ENCODE data around the gene GSE1.

Gene GSE1

DNA sequence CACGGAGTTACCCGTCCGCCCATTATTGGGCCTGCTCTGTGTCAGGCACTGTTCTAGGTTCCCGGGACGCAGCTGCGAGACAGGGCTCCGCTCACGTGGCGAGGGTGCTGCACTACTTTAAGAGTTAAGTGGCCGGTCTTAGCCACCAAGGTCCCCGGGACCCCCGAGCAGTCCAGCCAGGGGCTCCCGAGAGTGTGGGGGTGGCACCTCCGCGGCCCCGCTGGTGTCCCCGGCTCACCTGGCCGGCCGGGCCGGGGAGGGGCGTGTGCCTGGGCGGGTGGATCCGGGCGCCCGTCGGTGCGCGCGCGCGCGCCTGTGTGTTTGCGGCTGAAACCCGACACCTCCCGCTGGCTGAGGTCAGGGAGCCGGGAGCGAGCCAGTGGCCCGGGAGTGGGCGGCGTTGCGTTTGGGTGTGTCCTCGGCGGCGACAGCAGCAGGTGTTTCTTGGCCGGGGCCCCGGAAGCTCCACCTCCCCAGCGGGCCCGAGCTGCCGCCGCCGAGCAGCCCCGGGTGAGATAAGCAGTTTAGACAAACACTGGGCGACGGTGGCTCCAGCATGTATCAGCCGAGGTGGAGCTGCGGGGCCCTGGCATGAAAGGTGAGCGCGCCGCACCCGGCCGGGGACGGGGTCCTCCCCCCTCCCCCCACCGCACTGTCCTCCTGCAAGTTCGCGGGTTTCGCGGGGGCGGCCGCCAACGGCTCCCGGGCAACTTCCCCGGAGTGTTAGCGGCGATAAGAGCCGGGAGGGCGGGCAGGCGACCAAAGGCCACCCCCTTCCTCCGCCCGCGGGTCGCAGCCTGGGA lies at the start of gene GSE1:
Gene GSE1, plus strand, starts transcription at position 522 of the 803 bp plus-strand sequence. Its CDS starts 70 bp downstream, at position 592.
- TF ChIP-seq, protein P1, sequence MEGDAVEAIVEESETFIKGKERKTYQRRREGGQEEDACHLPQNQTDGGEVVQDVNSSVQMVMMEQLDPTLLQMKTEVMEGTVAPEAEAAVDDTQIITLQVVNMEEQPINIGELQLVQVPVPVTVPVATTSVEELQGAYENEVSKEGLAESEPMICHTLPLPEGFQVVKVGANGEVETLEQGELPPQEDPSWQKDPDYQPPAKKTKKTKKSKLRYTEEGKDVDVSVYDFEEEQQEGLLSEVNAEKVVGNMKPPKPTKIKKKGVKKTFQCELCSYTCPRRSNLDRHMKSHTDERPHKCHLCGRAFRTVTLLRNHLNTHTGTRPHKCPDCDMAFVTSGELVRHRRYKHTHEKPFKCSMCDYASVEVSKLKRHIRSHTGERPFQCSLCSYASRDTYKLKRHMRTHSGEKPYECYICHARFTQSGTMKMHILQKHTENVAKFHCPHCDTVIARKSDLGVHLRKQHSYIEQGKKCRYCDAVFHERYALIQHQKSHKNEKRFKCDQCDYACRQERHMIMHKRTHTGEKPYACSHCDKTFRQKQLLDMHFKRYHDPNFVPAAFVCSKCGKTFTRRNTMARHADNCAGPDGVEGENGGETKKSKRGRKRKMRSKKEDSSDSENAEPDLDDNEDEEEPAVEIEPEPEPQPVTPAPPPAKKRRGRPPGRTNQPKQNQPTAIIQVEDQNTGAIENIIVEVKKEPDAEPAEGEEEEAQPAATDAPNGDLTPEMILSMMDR (IDR thresholded peaks at IDR 0.05; ENCODE audit: insufficient read depth, low read depth, low read length, missing control alignments), result no peak
- DNase-seq (ENCODE audit: low read depth), result peak; percentile 94
- H3K4me3 ChIP-seq (ENCODE audit: low read depth, low read length), result peak within 1 kb of the TSS; percentile 78

DNA sequence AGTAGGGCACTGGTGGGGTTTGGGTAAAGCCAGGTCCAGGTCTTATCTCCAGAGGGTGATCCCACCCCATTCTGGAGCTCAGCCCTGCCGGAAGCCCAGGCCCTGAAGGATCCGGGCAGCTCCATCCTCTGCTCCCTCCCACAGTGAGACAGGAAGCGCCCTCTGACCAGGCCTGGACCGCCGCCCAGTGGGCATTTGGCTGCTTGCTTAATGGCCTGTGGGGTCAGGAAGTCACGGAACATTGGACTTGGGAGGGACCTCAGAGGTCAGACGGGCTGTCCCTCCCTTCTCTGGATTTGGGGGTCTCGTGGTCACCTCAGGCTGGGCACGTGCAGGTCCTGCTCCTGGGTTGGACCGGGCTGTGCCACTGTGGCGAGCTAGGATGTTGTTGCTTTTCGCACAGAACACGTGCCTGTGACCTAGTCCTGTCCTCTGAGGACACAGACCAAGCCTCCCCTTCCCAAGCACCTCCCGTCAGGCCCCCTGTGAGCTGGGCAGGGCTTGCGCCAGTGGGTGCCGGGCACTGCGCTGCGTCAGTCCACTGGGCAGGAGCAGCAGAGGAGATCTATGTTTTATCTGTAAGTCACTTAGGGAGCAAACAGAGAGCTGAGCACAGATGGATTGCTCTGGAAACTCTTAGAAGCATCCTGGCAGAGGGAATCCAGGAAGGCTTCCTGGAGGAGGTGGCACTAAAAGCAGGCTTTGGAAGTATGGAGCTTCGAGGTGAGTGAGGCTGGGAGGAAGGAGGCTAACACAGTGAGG lies 49.4 kb upstream of the GSE1 start:
- DNase-seq (ENCODE audit: low read depth), result no peak
- TF ChIP-seq, protein P1 (IDR thresholded peaks at IDR 0.05; ENCODE audit: insufficient read depth, low read depth, low read length, missing control alignments), result no peak
- no peak overlapping the region for H3K4me3 ChIP-seq (ENCODE audit: low read depth, low read length)

DNA sequence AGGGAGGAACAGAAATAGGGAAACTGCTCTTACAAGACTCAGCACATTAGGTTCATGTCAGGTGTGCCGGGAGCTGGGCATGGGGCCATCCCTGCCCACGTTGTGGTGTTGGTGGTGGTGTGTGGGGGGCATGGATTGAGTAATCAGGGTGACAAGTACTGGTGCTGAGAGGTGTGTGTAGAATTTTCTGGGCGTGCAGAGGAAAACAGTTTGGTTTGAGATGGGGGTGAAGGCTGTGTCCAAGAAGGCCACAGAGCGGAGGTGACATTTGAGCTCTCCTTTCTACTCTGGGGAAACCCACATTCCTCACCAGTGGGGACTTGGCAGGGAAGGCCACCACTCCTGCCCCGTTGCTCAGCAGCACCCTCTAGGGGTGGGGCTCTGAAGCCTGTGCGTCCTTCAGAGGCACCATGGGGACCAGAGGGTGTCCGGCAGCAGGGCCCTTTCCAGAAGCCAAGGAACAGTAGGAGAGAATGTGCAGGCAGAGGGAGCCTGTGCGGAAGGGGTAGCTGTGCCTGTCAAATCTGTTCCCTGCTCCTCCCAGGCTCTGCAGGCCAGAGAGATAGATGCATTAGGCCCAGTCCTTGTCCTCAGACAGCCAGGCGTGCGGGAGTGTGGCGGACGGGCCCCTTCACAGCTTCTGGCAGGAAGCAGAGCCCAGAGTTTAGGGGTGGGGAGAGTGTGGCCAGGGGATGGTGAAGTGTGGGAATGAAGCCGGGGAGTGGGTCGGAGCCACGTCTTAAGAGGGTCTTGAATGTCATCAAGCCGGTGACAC lies 48.7 kb upstream of the GSE1 start:
- peak; percentile 59 for DNase-seq (ENCODE audit: low read depth)
- H3K4me3 ChIP-seq (ENCODE audit: low read depth, low read length), result no peak overlapping the region
- TF ChIP-seq, protein P1 (IDR thresholded peaks at IDR 0.05; ENCODE audit: insufficient read depth, low read depth, low read length, missing control alignments), result peak; percentile 56

DNA sequence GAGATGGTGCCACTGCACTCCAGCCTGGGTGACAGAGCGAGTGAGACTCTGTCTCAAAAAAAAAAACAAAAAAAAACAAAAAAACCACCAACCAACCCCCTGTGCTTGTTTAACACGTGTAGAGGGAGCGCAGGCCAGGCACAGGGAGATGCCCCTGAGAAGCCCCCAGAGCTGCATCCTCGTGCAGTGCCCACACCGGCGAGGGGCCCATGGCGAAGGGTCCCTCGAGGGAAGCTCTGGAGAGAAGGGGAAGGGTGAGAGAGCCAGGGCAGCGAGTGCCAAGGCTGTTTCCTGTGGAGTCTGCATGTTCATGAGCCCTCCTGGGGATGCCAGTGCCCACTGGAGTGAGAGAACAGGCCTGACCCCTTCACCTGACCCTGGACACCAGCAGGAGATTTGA lies 47.8 kb upstream of the GSE1 start:
- TF ChIP-seq, protein P1 (IDR thresholded peaks at IDR 0.05; ENCODE audit: insufficient read depth, low read depth, low read length, missing control alignments), result no peak
- H3K4me3 ChIP-seq (ENCODE audit: low read depth, low read length), result no peak overlapping the region
- no peak for DNase-seq (ENCODE audit: low read depth)

DNA sequence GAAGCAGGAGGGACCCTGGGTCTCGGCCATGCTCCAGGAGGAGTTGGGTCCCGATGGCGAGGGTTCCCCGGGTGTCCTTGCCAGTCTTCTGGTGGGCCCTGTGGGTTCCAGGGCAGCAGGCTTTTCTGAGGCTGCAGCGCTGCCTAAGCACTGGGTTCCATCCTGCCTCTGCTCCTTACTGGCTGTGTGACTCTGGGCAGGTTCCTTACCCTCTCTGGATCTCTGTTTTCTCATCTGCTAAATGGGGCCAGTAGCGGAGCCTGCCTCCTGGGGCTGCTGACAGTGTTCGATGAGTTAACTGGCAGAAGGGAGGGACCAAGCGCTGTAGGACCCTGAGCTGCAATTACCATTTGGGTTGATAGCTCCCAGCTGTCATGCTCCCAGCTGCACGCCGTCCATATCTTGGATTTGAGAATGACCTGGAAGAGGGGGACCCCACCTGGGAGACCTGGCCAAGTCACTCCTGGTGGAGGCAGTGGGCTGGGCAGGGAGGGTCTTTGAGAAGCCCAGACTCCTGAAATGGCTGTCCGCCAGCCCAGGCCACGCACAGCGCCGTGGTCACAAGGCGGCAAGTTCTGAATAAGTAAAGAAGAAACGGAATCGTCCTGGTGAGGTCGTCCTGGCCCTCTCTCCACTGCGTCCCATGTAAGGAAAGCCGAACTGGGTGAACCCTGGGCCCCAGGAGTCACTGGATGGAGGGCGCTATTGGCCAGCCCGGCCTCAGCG lies 47.2 kb upstream of the GSE1 start:
- DNase-seq (ENCODE audit: low read depth), result no peak
- no peak overlapping the region for H3K4me3 ChIP-seq (ENCODE audit: low read depth, low read length)
- TF ChIP-seq, protein P1 (IDR thresholded peaks at IDR 0.05; ENCODE audit: insufficient read depth, low read depth, low read length, missing control alignments), result no peak

DNA sequence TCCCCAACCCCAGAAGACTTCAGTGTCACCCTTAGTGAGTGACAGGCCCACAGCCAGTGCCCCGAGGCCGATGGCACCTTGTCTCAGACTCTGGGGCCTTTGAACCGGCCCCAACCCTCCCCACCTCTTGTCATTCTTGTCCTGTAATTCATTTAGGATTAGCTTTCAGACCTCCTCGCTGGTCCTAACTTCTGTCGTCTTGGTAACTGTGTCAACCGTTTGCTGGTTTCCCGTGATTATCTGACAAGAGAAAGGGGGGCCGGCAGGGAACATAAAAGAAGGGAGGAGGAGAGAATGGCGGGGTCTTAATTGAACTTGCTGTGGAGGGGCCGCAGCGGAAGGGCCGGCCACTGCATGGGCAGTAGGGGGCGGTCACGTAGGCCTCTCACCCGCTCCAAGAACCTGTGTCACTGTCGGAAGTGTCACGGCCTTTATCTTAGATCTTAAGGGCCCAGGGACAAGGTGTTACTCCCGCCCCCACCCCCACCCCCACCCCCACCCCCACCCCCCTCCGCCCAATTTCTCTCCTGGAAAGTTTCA lies 46.5 kb upstream of the GSE1 start:
- H3K4me3 ChIP-seq (ENCODE audit: low read depth, low read length), result no peak overlapping the region
- TF ChIP-seq, protein P1 (IDR thresholded peaks at IDR 0.05; ENCODE audit: insufficient read depth, low read depth, low read length, missing control alignments), result no peak
- no peak for DNase-seq (ENCODE audit: low read depth)
